ENCODE results near the gene KIF6.
"Not testable (repeated sequence)": the region's sequence is repeated elsewhere in the genome, so short reads cannot be mapped to it uniquely, and the experiment has no call there.

KIF6 gene

DNA sequence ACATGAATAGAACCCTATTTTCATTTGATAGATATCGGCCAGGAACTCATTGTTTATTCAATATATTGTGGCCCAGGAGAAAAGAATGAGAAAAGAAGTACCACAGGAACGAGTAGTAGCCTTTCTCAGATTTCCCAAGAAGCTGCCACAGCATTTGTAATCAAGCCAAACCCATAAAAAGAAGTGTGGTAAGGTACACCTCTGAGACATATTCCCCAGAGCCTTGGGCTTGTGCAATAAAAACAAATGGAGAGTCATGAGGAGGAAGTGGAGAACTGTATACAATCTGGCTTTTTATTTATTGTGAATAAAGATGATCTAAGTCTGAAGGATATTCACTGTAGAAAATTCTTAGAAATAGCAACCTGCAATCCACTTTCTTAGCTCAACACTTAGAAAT, 36.7 kb downstream of the KIF6 start:
- peaks cover 14% of the 10 kb centered on the region for H3K27me3 Mint-ChIP-seq (ENCODE audit: low read depth)
- H3K36me3 Mint-ChIP-seq (ENCODE audit: low read depth), result no peaks in the 10 kb centered on the region
- no peaks in the 10 kb centered on the region for H3K4me1 Mint-ChIP-seq (ENCODE audit: low read depth)
- no peak overlapping the region for H3K4me3 Mint-ChIP-seq
- H3K9me3 Mint-ChIP-seq, result no peaks in the 10 kb centered on the region
- H3K27ac Mint-ChIP-seq, result no peak overlapping the region

DNA sequence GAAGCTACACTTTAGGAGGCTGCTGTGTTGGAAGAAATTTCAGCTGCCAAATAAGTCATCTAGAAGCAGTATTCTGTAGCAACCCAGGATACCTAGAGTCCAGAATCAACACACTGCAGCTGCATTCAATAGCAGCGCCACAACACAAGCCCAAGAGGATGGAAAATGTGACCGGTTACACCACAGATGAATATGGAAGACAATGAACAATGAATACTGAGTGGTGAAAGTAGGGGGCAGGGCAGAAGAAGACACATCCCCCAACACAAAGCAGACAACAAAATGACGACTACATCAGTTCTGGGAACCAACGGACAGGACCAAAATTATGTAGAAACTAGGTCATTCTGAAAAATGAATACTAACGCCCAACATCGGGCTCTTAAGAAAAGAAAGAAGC, 38.2 kb downstream of the KIF6 start:
- Mint-ChIP-seq H3K27ac (no peak overlapping the region), H3K4me3 (no peak overlapping the region), H3K27me3 (ENCODE audit: low read depth) (peaks cover 11% of the 10 kb centered on the region), H3K9me3 (no peaks in the 10 kb centered on the region), H3K36me3 (ENCODE audit: low read depth) (no peaks in the 10 kb centered on the region), H3K4me1 (ENCODE audit: low read depth) (no peaks in the 10 kb centered on the region)

DNA sequence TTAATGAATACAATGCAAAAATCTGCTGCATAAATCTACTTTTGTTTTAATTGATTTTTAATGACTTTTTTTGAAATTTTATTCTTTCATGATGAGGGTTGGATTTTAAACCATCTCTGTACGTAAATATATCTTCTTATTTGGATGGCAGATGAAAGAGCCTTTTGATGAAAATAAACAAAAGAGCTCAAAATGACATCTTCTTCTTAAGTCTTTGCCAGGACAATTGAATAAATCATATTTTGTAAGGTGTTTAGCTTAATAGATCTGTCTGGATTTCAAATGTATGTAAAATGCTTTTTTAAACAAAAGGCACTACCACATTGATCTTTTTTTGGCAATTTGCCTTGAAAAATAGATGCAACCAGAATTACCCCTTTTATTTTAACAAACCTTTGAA, 39.3 kb downstream of the KIF6 start:
- H3K27me3 Mint-ChIP-seq (ENCODE audit: low read depth), result peaks cover 11% of the 10 kb centered on the region
- no peak overlapping the region for H3K27ac Mint-ChIP-seq
- H3K9me3 Mint-ChIP-seq, result no peaks in the 10 kb centered on the region
- no peaks in the 10 kb centered on the region for H3K36me3 Mint-ChIP-seq (ENCODE audit: low read depth)
- H3K4me3 Mint-ChIP-seq, result no peak overlapping the region
- H3K4me1 Mint-ChIP-seq (ENCODE audit: low read depth), result no peaks in the 10 kb centered on the region

DNA sequence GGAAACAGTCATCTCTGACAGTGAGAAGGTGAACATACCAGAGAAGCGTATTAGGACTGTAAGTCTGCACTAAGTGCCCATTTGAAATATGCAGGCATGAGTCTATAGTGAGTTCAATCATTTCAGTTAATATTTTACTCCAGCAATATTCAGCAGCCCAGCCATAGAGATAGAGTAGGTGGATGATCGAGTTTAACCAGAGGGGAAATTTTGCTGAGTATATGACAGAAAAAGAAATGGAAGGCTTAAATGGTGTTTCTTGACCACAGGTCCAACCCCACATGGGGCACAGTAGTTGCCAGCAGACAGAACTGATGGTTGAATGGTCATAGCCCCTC, 39.8 kb downstream of the KIF6 start:
- Mint-ChIP-seq H3K4me3 (no peak overlapping the region), H3K27me3 (ENCODE audit: low read depth) (peaks cover 9% of the 10 kb centered on the region), H3K4me1 (ENCODE audit: low read depth) (no peaks in the 10 kb centered on the region), H3K9me3 (no peaks in the 10 kb centered on the region), H3K36me3 (ENCODE audit: low read depth) (no peaks in the 10 kb centered on the region), H3K27ac (no peak overlapping the region)

DNA sequence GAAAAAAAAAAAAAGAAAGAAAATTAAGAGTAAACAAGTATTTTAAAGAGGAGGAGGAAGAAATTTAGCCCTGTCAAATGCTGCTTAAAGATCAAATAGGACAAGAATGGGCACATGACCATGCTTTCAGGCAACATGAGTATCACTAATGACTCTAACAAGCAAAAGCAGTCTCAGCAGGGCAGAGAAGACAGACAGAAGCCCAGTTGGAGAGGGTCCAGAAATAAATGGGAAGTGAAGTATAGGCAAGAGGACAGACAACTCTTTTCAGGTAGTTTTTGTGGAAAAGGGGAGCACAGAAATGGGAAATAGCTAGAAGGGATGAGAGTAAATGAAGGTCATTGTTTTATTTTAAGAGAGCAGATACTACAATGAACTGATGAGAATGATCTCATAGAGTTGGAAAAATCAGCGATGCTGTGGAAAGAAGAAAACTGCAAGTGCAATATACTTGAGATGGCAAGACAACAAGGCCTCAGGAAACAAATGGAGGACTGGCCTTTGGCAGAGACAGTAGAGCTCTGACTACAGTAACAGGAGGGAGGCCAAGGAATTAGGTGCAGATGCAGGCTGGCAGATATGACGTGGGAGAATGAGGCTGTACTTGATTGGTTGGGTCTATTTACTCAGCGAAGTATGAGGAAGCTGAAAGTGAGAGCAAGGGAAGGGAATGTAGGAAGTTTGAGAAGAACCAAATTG, 40.3 kb downstream of the KIF6 start:
- Mint-ChIP-seq H3K27me3 (ENCODE audit: low read depth) (peaks cover 6% of the 10 kb centered on the region), H3K9me3 (no peaks in the 10 kb centered on the region), H3K27ac (no peak overlapping the region), H3K36me3 (ENCODE audit: low read depth) (no peaks in the 10 kb centered on the region), H3K4me3 (no peak overlapping the region), H3K4me1 (ENCODE audit: low read depth) (no peaks in the 10 kb centered on the region)

DNA sequence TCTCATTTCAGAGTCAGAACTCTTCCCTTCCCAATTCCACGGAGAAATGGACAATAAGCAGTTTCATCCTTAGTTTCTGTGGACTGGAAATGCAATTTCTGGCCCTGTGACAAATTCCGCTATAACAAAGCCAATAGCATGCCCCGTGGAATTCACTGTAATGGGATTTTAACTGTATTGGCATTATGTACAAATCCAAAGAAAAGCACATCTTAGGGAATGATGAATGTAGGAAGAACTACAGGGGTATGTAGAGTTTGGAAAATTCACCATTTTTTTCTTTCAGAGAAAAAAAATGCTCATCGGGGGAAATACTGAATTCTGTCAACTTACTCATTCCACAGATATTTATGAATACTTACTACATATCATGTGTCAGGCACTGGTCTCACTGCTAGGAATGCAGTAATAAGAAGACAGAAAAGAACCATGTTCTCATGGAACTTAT, 43.5 kb downstream of the KIF6 start:
- Mint-ChIP-seq H3K4me1 (ENCODE audit: low read depth) (no peaks in the 10 kb centered on the region), H3K9me3 (no peaks in the 10 kb centered on the region), H3K36me3 (ENCODE audit: low read depth) (no peaks in the 10 kb centered on the region), H3K27me3 (ENCODE audit: low read depth) (peaks cover 6% of the 10 kb centered on the region), H3K4me3 (no peak overlapping the region), H3K27ac (no peak overlapping the region)

DNA sequence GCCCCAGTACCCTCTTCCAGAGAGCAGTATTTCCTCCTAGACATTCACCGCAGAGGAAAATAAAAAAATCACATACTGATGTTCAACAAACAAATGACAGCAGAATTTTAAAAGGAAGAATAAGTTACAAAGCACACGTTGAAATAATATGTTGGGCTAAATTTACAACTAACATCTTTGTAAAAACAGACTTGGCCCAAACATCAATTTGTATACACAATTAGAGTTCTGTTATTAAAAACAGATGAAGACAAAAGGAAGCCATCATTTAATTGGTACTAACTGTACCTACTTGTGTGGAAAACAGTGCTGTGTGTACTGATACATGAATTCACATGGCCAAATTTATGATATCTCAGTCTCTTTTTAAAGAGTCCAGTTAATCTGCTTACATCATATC, 46.3 kb downstream of the KIF6 start:
- Mint-ChIP-seq H3K27me3 (ENCODE audit: low read depth) (no peaks in the 10 kb centered on the region), H3K9me3 (no peaks in the 10 kb centered on the region), H3K27ac (no peak overlapping the region), H3K4me3 (no peak overlapping the region), H3K36me3 (ENCODE audit: low read depth) (no peaks in the 10 kb centered on the region), H3K4me1 (ENCODE audit: low read depth) (no peaks in the 10 kb centered on the region)

DNA sequence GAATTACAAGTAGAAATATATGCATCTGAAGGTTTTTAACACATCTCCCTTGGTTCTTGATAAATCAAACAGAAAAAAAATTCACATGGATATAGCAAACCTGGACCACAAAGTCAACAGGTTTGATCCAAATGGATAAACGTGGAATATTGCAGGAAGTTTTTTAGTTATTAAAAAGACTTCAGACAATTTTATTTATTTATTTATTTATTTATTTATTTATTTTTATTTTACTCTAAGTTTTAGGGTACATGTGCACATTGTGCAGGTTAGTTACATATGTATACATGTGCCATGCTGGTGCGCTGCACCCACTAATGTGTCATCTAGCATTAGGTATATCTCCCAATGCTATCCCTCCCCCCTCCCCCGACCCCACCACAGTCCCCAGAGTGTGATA, 47.9 kb downstream of the KIF6 start:
- not testable (repeated sequence) for H3K9me3 Mint-ChIP-seq; H3K4me1 Mint-ChIP-seq (ENCODE audit: low read depth); H3K4me3 Mint-ChIP-seq; H3K27me3 Mint-ChIP-seq (ENCODE audit: low read depth); H3K36me3 Mint-ChIP-seq (ENCODE audit: low read depth); H3K27ac Mint-ChIP-seq

DNA sequence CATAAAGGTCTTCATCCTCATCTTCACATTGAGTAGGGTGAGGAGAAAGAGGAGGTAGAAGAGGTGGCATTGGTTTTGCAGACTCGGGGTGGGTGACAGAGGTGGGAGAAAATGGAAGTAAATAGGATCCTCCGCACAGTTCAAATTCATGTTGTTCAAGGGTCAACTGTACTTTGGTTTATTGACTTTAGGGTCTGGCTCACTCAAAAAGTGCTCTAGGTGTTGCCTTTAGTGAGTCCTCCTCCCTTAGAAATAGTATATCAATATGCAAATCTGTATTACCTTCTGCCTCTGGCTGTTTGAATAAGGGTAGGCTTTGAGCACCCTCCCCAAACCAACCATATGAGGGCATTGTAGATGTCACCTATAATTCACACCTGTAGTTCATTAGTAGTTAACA, 54.7 kb downstream of the KIF6 start:
- no peak overlapping the region for H3K27ac Mint-ChIP-seq
- no peaks in the 10 kb centered on the region for H3K9me3 Mint-ChIP-seq
- H3K4me3 Mint-ChIP-seq, result no peak overlapping the region
- no peaks in the 10 kb centered on the region for H3K36me3 Mint-ChIP-seq (ENCODE audit: low read depth)
- no peaks in the 10 kb centered on the region for H3K4me1 Mint-ChIP-seq (ENCODE audit: low read depth)
- H3K27me3 Mint-ChIP-seq (ENCODE audit: low read depth), result peaks cover 3% of the 10 kb centered on the region

DNA sequence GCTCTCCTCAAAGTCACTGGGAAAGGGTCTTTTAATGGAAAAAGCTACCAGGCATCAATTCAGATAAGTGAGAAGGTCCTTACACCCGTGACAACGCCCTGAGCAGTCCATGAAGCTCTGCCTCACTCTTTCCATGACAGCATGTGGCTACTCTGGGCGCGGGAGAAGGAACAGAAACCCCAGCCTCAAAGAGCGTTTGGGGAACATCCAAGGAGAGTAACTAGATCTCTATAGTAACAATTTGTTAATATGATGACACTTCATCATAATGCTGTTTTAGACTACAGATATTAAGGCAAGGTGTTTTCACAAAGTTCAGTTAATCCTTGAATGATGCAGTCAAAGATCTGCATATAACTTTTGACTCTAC, 55.2 kb downstream of the KIF6 start:
- Mint-ChIP-seq H3K9me3 (no peaks in the 10 kb centered on the region), H3K36me3 (ENCODE audit: low read depth) (no peaks in the 10 kb centered on the region), H3K4me1 (ENCODE audit: low read depth) (no peaks in the 10 kb centered on the region), H3K27ac (no peak overlapping the region), H3K27me3 (ENCODE audit: low read depth) (peaks cover 4% of the 10 kb centered on the region), H3K4me3 (no peak overlapping the region)

DNA sequence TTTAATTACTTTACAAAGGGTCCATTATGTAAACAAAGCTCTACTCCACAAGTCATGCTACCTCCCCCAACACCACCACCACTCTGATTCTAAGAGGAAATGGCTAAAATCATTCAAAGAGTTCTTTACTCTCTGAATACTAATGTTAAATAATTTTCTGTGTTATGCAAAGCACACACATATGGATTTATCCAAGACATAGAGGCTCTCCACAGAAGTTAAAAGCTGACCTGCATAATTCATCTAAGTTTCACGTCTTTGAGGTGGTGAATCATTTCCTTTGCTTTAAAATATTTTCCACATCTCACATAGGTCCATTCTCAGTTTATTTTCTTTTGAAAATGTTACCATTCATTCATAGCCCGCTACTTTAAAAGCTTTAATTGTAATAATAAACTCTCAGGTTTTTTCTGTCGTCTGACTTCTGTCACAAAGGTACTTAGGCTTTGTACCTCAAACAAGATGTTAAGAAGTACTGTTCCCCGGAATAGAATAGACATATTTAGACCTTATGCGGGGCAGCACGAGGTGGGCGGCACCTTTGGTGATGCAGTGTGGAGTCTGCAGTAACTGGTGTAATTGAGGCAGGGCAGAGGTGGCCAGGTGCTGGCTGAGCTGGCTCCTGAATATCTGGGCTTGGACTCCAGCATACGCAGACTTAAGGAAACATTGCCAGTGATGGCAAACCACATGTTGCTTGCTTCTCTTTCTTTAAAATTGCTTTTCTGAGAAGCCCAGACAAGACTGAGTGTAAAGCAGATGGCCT, 55.8 kb downstream of the KIF6 start:
- H3K27me3 Mint-ChIP-seq (ENCODE audit: low read depth), result peaks cover 4% of the 10 kb centered on the region
- H3K9me3 Mint-ChIP-seq, result no peaks in the 10 kb centered on the region
- no peak overlapping the region for H3K4me3 Mint-ChIP-seq
- no peaks in the 10 kb centered on the region for H3K36me3 Mint-ChIP-seq (ENCODE audit: low read depth)
- H3K27ac Mint-ChIP-seq, result no peak overlapping the region
- H3K4me1 Mint-ChIP-seq (ENCODE audit: low read depth), result no peaks in the 10 kb centered on the region

DNA sequence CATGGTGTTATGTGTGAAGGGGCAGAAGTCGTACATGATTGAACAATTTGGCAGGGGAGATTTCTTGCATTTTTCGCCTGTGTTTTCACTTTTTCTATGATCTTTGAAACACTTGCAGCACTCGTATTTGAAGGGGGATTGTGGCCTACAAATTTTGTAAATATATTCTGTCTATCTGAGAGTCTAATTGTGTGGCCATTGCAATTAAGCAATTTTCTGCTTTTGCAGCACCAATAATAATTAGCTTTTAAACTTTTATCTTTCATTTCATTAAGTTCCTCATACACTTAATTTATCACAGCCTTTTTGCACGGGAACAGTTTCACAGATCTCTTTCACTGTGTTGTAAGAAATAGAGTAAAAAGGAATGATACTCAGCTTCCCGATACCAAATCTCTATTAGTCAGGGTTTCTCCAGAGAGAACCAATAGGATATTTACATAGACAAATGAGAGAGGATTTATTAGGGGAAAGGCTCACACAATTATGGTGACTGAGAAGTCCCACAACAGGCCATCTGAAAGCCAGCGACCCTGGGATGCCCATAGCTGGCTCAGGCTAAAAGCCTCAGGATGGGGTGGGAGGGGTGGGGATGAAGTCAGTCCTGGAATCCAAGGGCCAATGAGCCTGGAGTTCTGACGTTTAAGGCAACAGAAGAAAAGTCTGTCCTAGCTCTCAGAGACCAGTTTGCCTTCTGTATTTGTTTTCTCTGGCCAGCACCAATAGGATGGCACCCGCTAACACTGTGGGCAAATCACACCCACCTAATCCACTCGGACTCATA, 58.3 kb downstream of the KIF6 start:
- Mint-ChIP-seq H3K27ac (no peak overlapping the region), H3K4me1 (ENCODE audit: low read depth) (no peaks in the 10 kb centered on the region), H3K4me3 (no peak overlapping the region), H3K27me3 (ENCODE audit: low read depth) (peaks cover 9% of the 10 kb centered on the region), H3K9me3 (no peaks in the 10 kb centered on the region), H3K36me3 (ENCODE audit: low read depth) (no peaks in the 10 kb centered on the region)

DNA sequence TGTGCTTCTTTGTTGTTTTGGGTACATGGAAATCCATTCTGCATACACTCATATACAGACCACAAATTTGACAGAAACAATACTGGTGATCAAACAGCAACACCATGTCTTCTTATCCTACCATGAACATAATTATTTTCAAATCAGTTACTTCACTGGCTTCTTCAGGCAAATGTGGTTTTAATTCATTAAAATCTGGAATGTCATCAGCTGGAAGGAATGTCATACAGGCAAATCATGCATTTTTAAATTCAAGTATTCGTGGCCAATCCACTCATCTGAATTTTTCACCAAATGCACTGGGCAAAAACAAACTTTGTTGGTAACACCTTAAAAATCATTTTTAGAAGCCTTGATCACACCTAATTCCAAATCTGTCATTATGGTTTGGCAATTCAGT, 59.3 kb downstream of the KIF6 start:
- Mint-ChIP-seq H3K9me3 (no peaks in the 10 kb centered on the region), H3K4me3 (no peak overlapping the region), H3K4me1 (ENCODE audit: low read depth) (no peaks in the 10 kb centered on the region), H3K27me3 (ENCODE audit: low read depth) (peaks cover 9% of the 10 kb centered on the region), H3K27ac (no peak overlapping the region), H3K36me3 (ENCODE audit: low read depth) (no peaks in the 10 kb centered on the region)

DNA sequence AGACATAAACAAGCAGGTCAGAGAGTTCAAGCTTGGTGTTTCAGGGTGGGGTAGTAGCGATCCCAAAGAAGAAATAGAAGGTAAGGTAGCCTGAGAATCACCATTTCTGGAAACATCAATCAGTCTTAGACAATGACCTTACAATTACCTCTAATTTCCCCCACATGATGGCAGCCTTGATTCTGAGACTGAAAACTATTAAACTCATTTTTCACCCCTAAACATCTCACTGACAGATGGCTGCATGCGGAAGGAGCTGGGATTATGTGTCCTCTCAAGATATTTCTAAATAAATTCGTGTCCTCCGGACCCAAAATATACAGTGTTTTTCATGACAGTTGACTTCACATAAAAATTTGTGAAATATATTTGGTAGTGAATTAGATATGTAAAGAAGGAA, 61.0 kb downstream of the KIF6 start:
- Mint-ChIP-seq H3K4me3 (no peak overlapping the region), H3K27me3 (ENCODE audit: low read depth) (peaks cover 9% of the 10 kb centered on the region), H3K4me1 (ENCODE audit: low read depth) (no peaks in the 10 kb centered on the region), H3K9me3 (no peaks in the 10 kb centered on the region), H3K27ac (no peak overlapping the region), H3K36me3 (ENCODE audit: low read depth) (no peaks in the 10 kb centered on the region)
